Keratinocyte (primary cell): Measurements from ENCODE around the gene R3HDM1. TPM values are rescaled to one million over a fixed set of nuclear protein-coding genes. Genes with fewer than 3 reads are reported as not detected.

Source experiments
- DNase-seq: peaks from one replicate; pipeline ENCODE4 v3.0.0-alpha.2; 2011; ENCODE audit warnings: low read depth, missing footprints, low spot score
- FAIRE-seq: peaks from 2 replicates; lab custom pipeline; 2011; peaks lifted over from hg19 to GRCh38; lab: Jason Lieb, UNC
- H2AFZ ChIP-seq: 2 replicates; pipeline ENCODE4 v1.6.0; 2012; ENCODE audit warnings: low read length, control low read depth, inconsistent platforms; ENCODE audit not compliant: control insufficient read depth
- H3K27ac ChIP-seq: 2 replicates; pipeline ENCODE4 v1.5.1; 2011; ENCODE audit warnings: low read length; ENCODE audit not compliant: control insufficient read depth, insufficient read depth
- H3K27me3 ChIP-seq: 3 replicates; pipeline ENCODE4 v1.6.0; 2011; ENCODE audit warnings: low read length; ENCODE audit not compliant: control insufficient read depth, insufficient read depth; ENCODE audit errors: extremely low read depth
- H3K36me3 ChIP-seq, 2 experiments: 2 replicates in 1 of 2; 3 replicates in 1 of 2; pipeline ENCODE4 v1.5.1; 2011; ENCODE audit warnings: low read length in 2 of 2, mild to moderate bottlenecking in 1 of 2; ENCODE audit not compliant: control insufficient read depth in 2 of 2, insufficient read depth in 2 of 2; ENCODE audit errors: extremely low read depth in 1 of 2
- H3K4me1 ChIP-seq: 3 replicates; pipeline ENCODE4 v1.5.1; 2011; ENCODE audit warnings: low read length; ENCODE audit not compliant: control insufficient read depth, insufficient read depth; ENCODE audit errors: extremely low read depth
- H3K4me2 ChIP-seq: 3 replicates; pipeline ENCODE4 v1.6.0; 2011; ENCODE audit warnings: low read depth, low read length; ENCODE audit not compliant: control insufficient read depth, insufficient read depth; ENCODE audit errors: extremely low read depth
- H3K4me3 ChIP-seq, 3 experiments: fragments of 200-600 bp in 1 of 3; sonication (generic) in 1 of 3; 2 replicates in 2 of 3; 3 replicates in 1 of 3; pipeline ENCODE4 v1.5.1; 2011 to 2016; ENCODE audit warnings: low read length in 3 of 3, mild to moderate bottlenecking in 3 of 3, control low read depth in 2 of 3, inconsistent platforms in 1 of 3, low read depth in 1 of 3, mixed read lengths in 1 of 3, mixed run types in 1 of 3, moderate library complexity in 1 of 3; ENCODE audit not compliant: control insufficient read depth in 2 of 3, insufficient read depth in 2 of 3; ENCODE audit errors: extremely low read depth in 1 of 3
- H3K79me2 ChIP-seq: 2 replicates; pipeline ENCODE4 v1.6.0; 2012; ENCODE audit warnings: low read length; ENCODE audit not compliant: control insufficient read depth, insufficient read depth
- H3K9ac ChIP-seq: 3 replicates; pipeline ENCODE4 v1.6.0; 2011; ENCODE audit warnings: low read length; ENCODE audit not compliant: control insufficient read depth, insufficient read depth; ENCODE audit errors: extremely low read depth
- H3K9me1 ChIP-seq: 3 replicates; pipeline ENCODE4 v1.6.0; 2011; ENCODE audit warnings: low read length; ENCODE audit not compliant: control insufficient read depth, insufficient read depth; ENCODE audit errors: extremely low read depth
- H3K9me3 ChIP-seq: 2 replicates; pipeline ENCODE4 v1.5.1; 2012; ENCODE audit warnings: low read depth, low read length; ENCODE audit not compliant: control insufficient read depth
- H4K20me1 ChIP-seq: 3 replicates; pipeline ENCODE4 v1.6.0; 2011; ENCODE audit warnings: low read length; ENCODE audit not compliant: control insufficient read depth, insufficient read depth; ENCODE audit errors: extremely low read depth
- CTCF ChIP-seq, 3 experiments: IDR thresholded peaks in 1 of 3; conservative IDR thresholded peaks in 1 of 3; optimal IDR thresholded peaks in 1 of 3; 2 replicates in 2 of 3; 3 replicates in 1 of 3; pipeline versions ENCODE3 to v1.5.1; 2011; ENCODE audit warnings: low read length in 3 of 3, mild to moderate bottlenecking in 3 of 3, moderate library complexity in 2 of 3, control low read depth in 1 of 3, inconsistent platforms in 1 of 3; ENCODE audit not compliant: insufficient read depth in 2 of 3; ENCODE audit errors: extremely low read depth in 1 of 3
- EZH2 ChIP-seq: IDR thresholded peaks from one replicate; pipeline ENCODE4 v1.6.1; 2012; ENCODE audit warnings: inconsistent platforms, mild to moderate bottlenecking, low read length, moderate library complexity
- dilution Hi-C: fragments of 300-500 bp; cut with MboI; formaldehyde crosslinking; loops from one replicate; pipeline ENCODE4 v1.7.0; 2020; ENCODE audit warnings: low sequenced_read_pairs; ENCODE audit not compliant: extremely low pct_ligation_motif_present
- polyA minus RNA-seq, 3 experiments: library from RNA; depleted of rRNA, polyadenylated mRNA; stranded (reverse); fragments of >200 nt; gene quantifications; 1 replicate in 1 of 3; 2 replicates in 1 of 3; 3 replicates in 1 of 3; pipeline ENCODE4 v1.2.3, GENCODE V29; 2011
- polyA plus RNA-seq, 5 experiments: library from polyadenylated mRNA; depleted of rRNA in 3 of 5; stranded (reverse) in 3 of 5; stranded (forward) in 1 of 5; unstranded in 1 of 5; fragments of >200 nt; gene quantifications; 1 replicate in 1 of 5; 2 replicates in 3 of 5; 3 replicates in 1 of 5; pipeline versions ENCODE4 v1.2.1 to v1.2.3, GENCODE V29; 2011 to 2012; ENCODE audit warnings: missing spikeins in 2 of 5, low read depth in 1 of 5, low replicate concordance in 1 of 5

R3HDM1 gene
- polyA plus RNA-seq = 27.5 to 41.0 TPM (median 38.5 TPM) in 3 replicates
- polyA plus RNA-seq (2011; ENCODE audit: low read depth) = 23.4 TPM
- polyA plus RNA-seq (2011; cell fraction: cytosol; rRNA removed) = 33.5 and 47.4 TPM in 2 replicates
- polyA plus RNA-seq (2011; cell fraction: nucleus; rRNA removed) = 27.1 and 33.1 TPM in 2 replicates
- polyA plus RNA-seq (2012; ENCODE audit: low replicate concordance) = 8.2 and 28.6 TPM in 2 replicates
- 22.7 to 60.4 TPM (median 42.9 TPM) in 3 replicates for polyA minus RNA-seq
- polyA minus RNA-seq (2011; cell fraction: cytosol; rRNA and poly(A)+ RNA removed) = 21.7 TPM
- polyA minus RNA-seq (2011; cell fraction: nucleus; rRNA and poly(A)+ RNA removed) = 23.8 and 40.1 TPM in 2 replicates

GRCh38 chr2:135531231-135532197 is at the start of gene R3HDM1:
Gene R3HDM1 (plus strand): TSS chr2:135531484. CDS start chr2:135604846, 73,362 bp downstream.
- FAIRE-seq = no peak
- Histone ChIP-seq H4K20me1 (no peaks in the 10 kb centered on the region), H3K27ac (peak within 1 kb of the TSS; percentile 99), H3K4me2 (peak within 1 kb of the TSS; percentile 87), H3K9me3 (no peaks in the 10 kb centered on the region), H3K9ac (peak within 1 kb of the TSS; percentile 97), H3K4me1 (peaks cover 12% of the 10 kb centered on the region), H3K79me2 (peaks cover 62% of the 10 kb centered on the region), H2AFZ (peak within 1 kb of the TSS; percentile 98), H3K27me3 (no peaks in the 10 kb centered on the region), H3K9me1 (no peaks in the 10 kb centered on the region), H3K4me3 (peak within 1 kb of the TSS; percentile 71 to 98 (median 96)), H3K36me3 (no peaks in the 10 kb centered on the region)
- peak; percentile 99 for DNase-seq
- dilution Hi-C loops = no loop called here
- TF ChIP-seq EZH2 (no peak), CTCF (optimal IDR thresholded peaks at IDR 0.05 in 1 of 3, IDR thresholded peaks at IDR 0.05 in 1 of 3, conservative IDR thresholded peaks at IDR 0.05 in 1 of 3; ENCODE audit: extremely low read depth in 1 of 3, insufficient read depth in 2 of 3, low read length in 3 of 3) (peak in 1 of 3 experiments; percentile 31)

- no peak overlapping the region for H2AFZ ChIP-seq
- no peak overlapping the region for H3K4me2 ChIP-seq
- H3K9me3 ChIP-seq = no peaks in the 10 kb centered on the region
- no peaks in the 10 kb centered on the region for H3K36me3 ChIP-seq
- no peaks in the 10 kb centered on the region for H3K27me3 ChIP-seq
- H3K4me3 ChIP-seq = no peak overlapping the region
- TF ChIP-seq CTCF (optimal IDR thresholded peaks at IDR 0.05 in 1 of 3, IDR thresholded peaks at IDR 0.05 in 1 of 3, conservative IDR thresholded peaks at IDR 0.05 in 1 of 3; ENCODE audit: extremely low read depth in 1 of 3, insufficient read depth in 2 of 3, low read length in 3 of 3) = no peak
- no peak for TF ChIP-seq EZH2
- H3K79me2 ChIP-seq = no peaks in the 10 kb centered on the region
- H3K9ac ChIP-seq = no peak overlapping the region
- no peaks in the 10 kb centered on the region for H3K9me1 ChIP-seq
- FAIRE-seq = no peak
- DNase-seq = no peak
- H3K4me1 ChIP-seq = no peaks in the 10 kb centered on the region
- dilution Hi-C loops = no loop called here
- H3K27ac ChIP-seq = no peak overlapping the region
- H4K20me1 ChIP-seq = no peaks in the 10 kb centered on the region
Observed at GRCh38 chr2:135485441-135485840, 45.8 kb upstream of the R3HDM1 start.
